GM23338 (cell line): ENCODE data around the gene NCBP1. TPM values are rescaled to one million over a fixed set of nuclear protein-coding genes. Genes with fewer than 3 reads are reported as not detected.

Experiments used
- ATAC-seq: fragments of 200-7000 bp; cut with Tn5 transposase; 3 replicates; pipeline ENCODE4 v1.9.1; 2020
- DNase-seq: peaks from one replicate; pipeline ENCODE4 v3.0.0-alpha.2; 2015; ENCODE audit warnings: low spot score
- H2AFZ ChIP-seq: fragments of 200-600 bp; sonication (generic); 2 replicates; pipeline ENCODE4 v1.8.0; 2016; ENCODE audit warnings: antibody characterized with exemption, mild to moderate bottlenecking, moderate library complexity
- H3F3A ChIP-seq: fragments of 200-600 bp; sonication (generic); replicated peaks from 2 replicates; pipeline ENCODE4 v1.8.0; 2017; ENCODE audit warnings: antibody characterized with exemption, mixed run types, low read depth
- H3K27ac ChIP-seq: fragments of 200-600 bp; sonication (generic); 2 replicates; pipeline ENCODE4 v1.6.1; 2016; ENCODE audit warnings: low read depth
- H3K27me3 ChIP-seq: fragments of 200-600 bp; sonication (generic); 2 replicates; pipeline ENCODE4 v1.8.0; 2016; ENCODE audit warnings: mild to moderate bottlenecking, mixed run types, moderate library complexity; ENCODE audit not compliant: insufficient read depth
- H3K36me3 ChIP-seq: fragments of 200-600 bp; sonication (generic); 2 replicates; pipeline ENCODE4 v1.8.0; 2016; ENCODE audit warnings: mild to moderate bottlenecking; ENCODE audit not compliant: insufficient read depth
- H3K4me1 ChIP-seq: fragments of 200-600 bp; sonication (generic); 2 replicates; pipeline ENCODE4 v1.8.0; 2016; ENCODE audit warnings: mild to moderate bottlenecking, moderate library complexity; ENCODE audit not compliant: insufficient read depth
- H3K4me2 ChIP-seq: fragments of 200-600 bp; sonication (generic); 2 replicates; pipeline ENCODE4 v1.7.1; 2017; ENCODE audit warnings: mixed run types
- H3K4me3 ChIP-seq: fragments of 200-600 bp; sonication (generic); 2 replicates; pipeline ENCODE4 v1.6.1; 2016; ENCODE audit warnings: mixed run types
- H3K79me2 ChIP-seq: fragments of 200-600 bp; sonication (generic); replicated peaks from 2 replicates; pipeline ENCODE4 v1.8.0; 2017; ENCODE audit warnings: mild to moderate bottlenecking; ENCODE audit not compliant: insufficient read depth
- H3K9me2 ChIP-seq: fragments of 200-600 bp; sonication (generic); 2 replicates; pipeline ENCODE4 v1.8.0; 2017; ENCODE audit not compliant: insufficient read depth
- H4K20me1 ChIP-seq: fragments of 200-600 bp; sonication (generic); replicated peaks from 2 replicates; pipeline ENCODE4 v1.8.0; 2017; ENCODE audit warnings: mild to moderate bottlenecking; ENCODE audit not compliant: insufficient read depth
- H3K27ac Mint-ChIP-seq: 2 replicates; pipeline ENCODE4 v1.8.0; 2020; ENCODE audit warnings: inconsistent platforms, mild to moderate bottlenecking, moderate library complexity, mixed read lengths
- H3K27me3 Mint-ChIP-seq: 3 replicates; pipeline ENCODE4 v1.8.0; 2022; ENCODE audit warnings: low read depth, mild to moderate bottlenecking, moderate library complexity, mixed read lengths, inconsistent platforms; ENCODE audit not compliant: insufficient read depth, poor library complexity
- H3K36me3 Mint-ChIP-seq: 3 replicates; pipeline ENCODE4 v1.8.0; 2021; ENCODE audit warnings: low read depth, mild to moderate bottlenecking, inconsistent platforms, moderate library complexity, mixed read lengths
- H3K4me1 Mint-ChIP-seq: 3 replicates; pipeline ENCODE4 v1.8.0; 2020; ENCODE audit warnings: mild to moderate bottlenecking, inconsistent platforms, mixed read lengths
- H3K4me3 Mint-ChIP-seq: 3 replicates; pipeline ENCODE4 v1.8.0; 2021; ENCODE audit warnings: moderate library complexity, mild to moderate bottlenecking, inconsistent platforms, mixed read lengths
- H3K9me3 Mint-ChIP-seq: 3 replicates; pipeline ENCODE4 v1.8.0; 2020; ENCODE audit warnings: moderate library complexity, mild to moderate bottlenecking, inconsistent platforms, mixed read lengths
- CREB1 ChIP-seq: fragments of 250-450 bp; sonication (Bioruptor Pico); IDR thresholded peaks from 2 replicates; pipeline ENCODE4 v1.5.0; 2020; ENCODE audit warnings: low read depth, mild to moderate bottlenecking, moderate library complexity
- CTCF ChIP-seq, 2 experiments: fragments of 200-600 bp in 1 of 2; sonication (generic) in 1 of 2; conservative IDR thresholded peaks; 2 replicates each; pipeline versions ENCODE4 v1.5.1 to v1.6.1; 2016 to 2017; ENCODE audit warnings: antibody characterized with exemption in 2 of 2, low read depth in 2 of 2, mild to moderate bottlenecking in 2 of 2, moderate library complexity in 1 of 2
- ETS1 ChIP-seq: IDR thresholded peaks from 2 replicates; pipeline ENCODE4 v1.6.1; 2016; ENCODE audit warnings: antibody characterized with exemption
- EZH2 ChIP-seq: fragments of 200-600 bp; sonication (generic); IDR thresholded peaks from one replicate; pipeline ENCODE4 v1.8.0; 2017; ENCODE audit warnings: antibody characterized with exemption, mild to moderate bottlenecking, low read depth; ENCODE audit not compliant: unreplicated experiment
- EZH2phosphoT487 ChIP-seq: fragments of 200-600 bp; sonication (generic); IDR thresholded peaks from one replicate; pipeline ENCODE4 v1.8.1; 2018; ENCODE audit warnings: antibody characterized with exemption; ENCODE audit not compliant: unreplicated experiment
- JUNB ChIP-seq: IDR thresholded peaks from one replicate; pipeline ENCODE4 v1.6.1; 2016; ENCODE audit warnings: antibody characterized with exemption; ENCODE audit not compliant: unreplicated experiment
- NANOG ChIP-seq: IDR thresholded peaks from 2 replicates; pipeline ENCODE4 v1.6.1; 2016; ENCODE audit warnings: antibody characterized with exemption, borderline replicate concordance
- POLR2AphosphoS5 ChIP-seq: IDR thresholded peaks from 2 replicates; pipeline ENCODE4 v1.6.1; 2016; ENCODE audit warnings: antibody characterized with exemption, low read depth
- REST ChIP-seq: IDR thresholded peaks from one replicate; pipeline ENCODE4 v1.6.1; 2018; ENCODE audit warnings: antibody characterized with exemption; ENCODE audit not compliant: unreplicated experiment
- STAT1 ChIP-seq: IDR thresholded peaks from one replicate; pipeline ENCODE4 v1.6.1; 2016; ENCODE audit warnings: antibody characterized with exemption; ENCODE audit not compliant: unreplicated experiment
- ZNF114 ChIP-seq: fragments of 250-450 bp; sonication (Bioruptor Pico); IDR thresholded peaks from 2 replicates; pipeline ENCODE4 v1.5.0; 2020; ENCODE audit warnings: mild to moderate bottlenecking, moderate library complexity
- ZNF331 ChIP-seq: fragments of 250-450 bp; sonication (Bioruptor Pico); IDR thresholded peaks from 2 replicates; pipeline ENCODE4 v1.5.0; 2020; ENCODE audit warnings: low read depth, mild to moderate bottlenecking, moderate library complexity
- ZNF462 ChIP-seq: fragments of 250-450 bp; sonication (Bioruptor Pico); IDR thresholded peaks from 2 replicates; pipeline ENCODE4 v1.5.0; 2020; ENCODE audit warnings: mild to moderate bottlenecking, moderate library complexity
- polyA plus RNA-seq: library from polyadenylated mRNA; unstranded; fragments of >200 nt; fragmentation: Nextera tagmentation; extraction: Ambion mirVana; gene quantifications from 2 replicates; pipeline ENCODE4 v1.2.1, GENCODE V29; 2016
- total RNA-seq: library from RNA; depleted of rRNA; stranded (reverse); fragments of >200 nt; shearing (Covaris generic); gene quantifications from 2 replicates; pipeline ENCODE4 v1.2.3, GENCODE V29; 2014

The NCBP1 gene
- total and polyA plus RNA-seq, 2 experiments from 2014 or later = 43.9 to 60.2 TPM

- Mint-ChIP-seq H3K27me3 (no peaks in the 10 kb centered on the region), H3K36me3 (peaks cover 56% of the 10 kb centered on the region), H3K4me3 (no peak overlapping the region), H3K4me1 (peaks cover 6% of the 10 kb centered on the region; the same call in 2 of the 3 replicates), H3K27ac (no peak overlapping the region), H3K9me3 (peaks cover 34% of the 10 kb centered on the region)
- Histone ChIP-seq H3K4me2 (no peak overlapping the region), H3F3A (no peaks in the 10 kb centered on the region), H4K20me1 (no peaks in the 10 kb centered on the region; the same call in 1 of the 2 replicates), H2AFZ (no peak overlapping the region), H3K27ac (no peak overlapping the region), H3K4me3 (no peak overlapping the region), H3K36me3 (peaks cover 11% of the 10 kb centered on the region; the same call in 1 of the 2 replicates), H3K4me1 (no peaks in the 10 kb centered on the region), H3K27me3 (no peaks in the 10 kb centered on the region), H3K9me2 (no peaks in the 10 kb centered on the region), H3K79me2 (no peaks in the 10 kb centered on the region)
- no peak for ATAC-seq
- DNase-seq = no peak
- TF ChIP-seq ZNF462 = no peak
- TF ChIP-seq REST = no peak
- TF ChIP-seq STAT1 = no peak
- TF ChIP-seq POLR2AphosphoS5 = no peak
- TF ChIP-seq EZH2phosphoT487 = no peak
- no peak for TF ChIP-seq EZH2
- no peak for TF ChIP-seq ZNF114 (CRISPR knock-in tag)
- no peak for TF ChIP-seq ETS1
- no peak for TF ChIP-seq NANOG
- no peak for TF ChIP-seq CREB1 (CRISPR knock-in tag)
- no peak for TF ChIP-seq ZNF331 (CRISPR knock-in tag)
- TF ChIP-seq JUNB = no peak
- TF ChIP-seq CTCF (conservative IDR thresholded peaks at IDR 0.05; ENCODE audit: low read depth in 2 of 2) = no peak
Observed at GRCh38 chr9:97617939-97618416, 15.6 kb upstream of the NCBP1 start.
